Activated T-helper 1 cell treated with anti-CD3 and anti-CD28 coated beads, Interleukin-2, amount 50 U/mL, for 16 hours (primary cell): Measurements from ENCODE around the gene CACNB1.
"Not testable (repeated sequence)": the region's sequence is repeated elsewhere in the genome, so short reads cannot be mapped to it uniquely, and the experiment has no call there.

Experiments used
- DNase-seq, 2 donors: peaks; one replicate each; pipeline ENCODE4 v3.0.0-alpha.2; 2020; ENCODE audit warnings: low read depth in 1 of 2, low spot score in 1 of 2

CACNB1 gene

GRCh38 chr17:39151943-39152818 is 45.3 kb downstream of the CACNB1 start:
- DNase-seq, result no peak

- no peak for DNase-seq
Measured at GRCh38 chr17:39151150-39151942, 46.1 kb downstream of the CACNB1 start, which contains the start of gene PLXDC1. TSS of gene PLXDC1 (minus strand) at chr17:39151637. CDS start at chr17:39151437, 200 bp downstream.

GRCh38 chr17:39150795-39151149 is 46.7 kb downstream of the CACNB1 start:
- no peak for DNase-seq

GRCh38 chr17:39150104-39150634 is 47.3 kb downstream of the CACNB1 start:
- DNase-seq, result no peak

- DNase-seq, result no peak
Measured at GRCh38 chr17:39147221-39148185, 50.0 kb downstream of the CACNB1 start.

- no peak for DNase-seq
Measured at GRCh38 chr17:39146273-39146672, 51.2 kb downstream of the CACNB1 start.

- no peak for DNase-seq
Measured at GRCh38 chr17:39145143-39145542, 52.3 kb downstream of the CACNB1 start.

- DNase-seq, result no peak
Measured at GRCh38 chr17:39144416-39144840, 53.0 kb downstream of the CACNB1 start.

GRCh38 chr17:39143552-39144093 is 53.8 kb downstream of the CACNB1 start:
- DNase-seq, result no peak

- no peak for DNase-seq
Measured at GRCh38 chr17:39141915-39142664, 55.4 kb downstream of the CACNB1 start.

GRCh38 chr17:39141294-39141693 is 56.2 kb downstream of the CACNB1 start:
- DNase-seq, result no peak

- DNase-seq, result no peak
Measured at GRCh38 chr17:39139561-39139960, 57.9 kb downstream of the CACNB1 start.

GRCh38 chr17:39139161-39139511 is 58.3 kb downstream of the CACNB1 start:
- no peak for DNase-seq

GRCh38 chr17:39138431-39139160 is 58.9 kb downstream of the CACNB1 start:
- no peak for DNase-seq

- DNase-seq, result no peak
Measured at GRCh38 chr17:39134878-39135277, 62.6 kb downstream of the CACNB1 start.

GRCh38 chr17:39132192-39132610 is 65.3 kb downstream of the CACNB1 start:
- DNase-seq, result no peak

- DNase-seq, result no peak
Measured at GRCh38 chr17:39131616-39132015, 65.9 kb downstream of the CACNB1 start.

- no peak for DNase-seq
Measured at GRCh38 chr17:39130205-39130604, 67.3 kb downstream of the CACNB1 start.

- not testable (repeated sequence) for DNase-seq
Measured at GRCh38 chr17:39129544-39129943, 67.9 kb downstream of the CACNB1 start.
